ENCODE measurements around the gene KCNAB3.

DNA sequence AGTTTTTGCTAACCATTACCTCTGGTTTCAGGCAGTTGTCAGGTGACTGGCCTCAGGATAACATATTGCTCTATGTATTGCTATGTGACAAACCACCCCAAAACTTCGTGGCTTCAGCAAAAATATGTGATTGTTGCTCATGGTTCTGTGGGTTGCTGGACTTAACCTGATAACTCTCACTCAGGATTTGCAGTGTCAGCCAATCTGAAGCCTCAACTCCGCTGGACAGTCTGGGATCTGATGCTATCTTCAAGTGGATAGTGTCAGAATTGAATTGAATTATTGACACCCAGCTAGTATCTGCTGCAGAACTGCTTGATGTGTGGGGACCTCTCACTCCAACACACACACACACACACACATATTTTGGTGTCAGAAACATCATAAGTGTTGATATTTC lies 38.1 kb upstream of the KCNAB3 start:
- TF ChIP-seq EZH2 (IDR thresholded peaks at IDR 0.05; ENCODE audit: low read length, missing control alignments) (no peak), CTCF (conservative IDR thresholded peaks at IDR 0.05 in 1 of 2, IDR thresholded peaks at IDR 0.05 in 1 of 2; ENCODE audit: low read depth in 1 of 2, low read length in 2 of 2) (no peak)
